OCI-LY3 (cell line): ENCODE data around the gene WDR27.

ENCODE experiments used
- H2AFZ ChIP-seq: fragments of 200-600, 300-600 bp; shearing (Covaris generic); 2 replicates; pipeline ENCODE4 v1.6.0; 2014; ENCODE audit warnings: antibody characterized with exemption, low read depth, low read length
- H3K27ac ChIP-seq: fragments of 200-600, 300-600 bp; sonication (generic); 2 replicates; pipeline ENCODE4 v1.5.1; 2014; ENCODE audit warnings: mild to moderate bottlenecking, low read length, moderate library complexity, mixed read lengths
- H3K27me3 ChIP-seq: fragments of 200-600, 300-600 bp; sonication (generic); 2 replicates; pipeline ENCODE4 v1.6.1; 2014; ENCODE audit warnings: low read depth, low read length, mixed read lengths
- H3K36me3 ChIP-seq: fragments of 200-600, 300-600 bp; sonication (generic); replicated peaks from 2 replicates; pipeline ENCODE3; 2014; ENCODE audit warnings: low read depth, low read length, mixed read lengths
- H3K4me1 ChIP-seq: fragments of 300-600, 200-600 bp; sonication (generic); 2 replicates; pipeline ENCODE4 v1.6.1; 2014; ENCODE audit warnings: low read length, mixed read lengths
- H3K4me2 ChIP-seq: fragments of 200-600, 300-600 bp; sonication (generic); 2 replicates; pipeline ENCODE4 v1.6.1; 2014; ENCODE audit warnings: low read length, mixed read lengths
- H3K4me3 ChIP-seq: fragments of 300-600, 200-600 bp; sonication (generic); 2 replicates; pipeline ENCODE4 v1.5.1; 2014; ENCODE audit warnings: antibody characterized with exemption, mild to moderate bottlenecking, low read length, moderate library complexity
- H3K79me2 ChIP-seq: fragments of 300-600, 200-600 bp; shearing (Covaris generic); 2 replicates; pipeline ENCODE4 v1.6.1; 2014; ENCODE audit warnings: mild to moderate bottlenecking, low read length, mixed read lengths
- H3K9ac ChIP-seq: fragments of 300-600, 200-600 bp; shearing (Covaris generic); 2 replicates; pipeline ENCODE4 v1.6.0; 2014; ENCODE audit warnings: mild to moderate bottlenecking, low read length, moderate library complexity
- H3K9me3 ChIP-seq: fragments of 200-600, 300-600 bp; shearing (Covaris generic); 2 replicates; pipeline ENCODE4 v1.6.1; 2014; ENCODE audit warnings: low read length, mixed read lengths; ENCODE audit not compliant: insufficient read depth
- H4K20me1 ChIP-seq: fragments of 200-600, 300-600 bp; sonication (generic); 2 replicates; pipeline ENCODE4 v1.6.1; 2016; ENCODE audit warnings: low read length, mixed read lengths; ENCODE audit not compliant: insufficient read depth
- EZH2phosphoT487 ChIP-seq: fragments of 200-600 bp; shearing (Covaris generic); IDR thresholded peaks from 2 replicates; pipeline ENCODE4 v1.6.1; 2018; ENCODE audit warnings: antibody characterized with exemption, mixed run types, low read depth
- TF ChIP-seq, protein P1 (sequence below): fragments of 200-600, 300-600 bp; sonication (generic); IDR thresholded peaks from 2 replicates; pipeline ENCODE4 v1.5.1; 2014; ENCODE audit warnings: antibody characterized with exemption, low read length, low read depth

Gene WDR27

DNA sequence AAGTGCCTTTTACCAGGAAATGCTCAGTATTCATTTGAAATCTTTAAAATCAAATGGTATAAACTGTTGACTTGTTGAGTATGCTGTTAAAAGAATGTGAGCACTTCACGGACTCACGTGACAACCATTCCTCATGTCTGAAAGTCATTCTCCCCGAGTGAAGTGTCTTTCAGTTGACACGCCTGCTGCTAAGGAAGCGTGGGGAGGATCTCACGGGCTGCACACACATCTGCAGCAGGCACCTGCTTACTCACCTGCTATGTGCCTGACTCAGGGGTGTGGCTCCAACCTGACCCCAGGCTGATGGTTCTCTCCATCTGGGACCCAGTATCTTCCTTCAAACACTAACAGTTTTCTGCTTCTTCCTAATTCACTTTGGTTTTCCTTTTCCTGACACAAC, 32.7 kb downstream of the WDR27 start:
- Histone ChIP-seq H4K20me1 (no peaks in the 10 kb centered on the region), H2AFZ (no peak overlapping the region), H3K9ac (no peak overlapping the region), H3K4me3 (no peak overlapping the region), H3K4me2 (no peak overlapping the region), H3K79me2 (no peaks in the 10 kb centered on the region), H3K9me3 (no peaks in the 10 kb centered on the region), H3K27ac (no peak overlapping the region), H3K27me3 (no peaks in the 10 kb centered on the region), H3K36me3 (no peaks in the 10 kb centered on the region), H3K4me1 (no peaks in the 10 kb centered on the region)
- no peak for TF ChIP-seq EZH2phosphoT487
- TF ChIP-seq, protein P1, sequence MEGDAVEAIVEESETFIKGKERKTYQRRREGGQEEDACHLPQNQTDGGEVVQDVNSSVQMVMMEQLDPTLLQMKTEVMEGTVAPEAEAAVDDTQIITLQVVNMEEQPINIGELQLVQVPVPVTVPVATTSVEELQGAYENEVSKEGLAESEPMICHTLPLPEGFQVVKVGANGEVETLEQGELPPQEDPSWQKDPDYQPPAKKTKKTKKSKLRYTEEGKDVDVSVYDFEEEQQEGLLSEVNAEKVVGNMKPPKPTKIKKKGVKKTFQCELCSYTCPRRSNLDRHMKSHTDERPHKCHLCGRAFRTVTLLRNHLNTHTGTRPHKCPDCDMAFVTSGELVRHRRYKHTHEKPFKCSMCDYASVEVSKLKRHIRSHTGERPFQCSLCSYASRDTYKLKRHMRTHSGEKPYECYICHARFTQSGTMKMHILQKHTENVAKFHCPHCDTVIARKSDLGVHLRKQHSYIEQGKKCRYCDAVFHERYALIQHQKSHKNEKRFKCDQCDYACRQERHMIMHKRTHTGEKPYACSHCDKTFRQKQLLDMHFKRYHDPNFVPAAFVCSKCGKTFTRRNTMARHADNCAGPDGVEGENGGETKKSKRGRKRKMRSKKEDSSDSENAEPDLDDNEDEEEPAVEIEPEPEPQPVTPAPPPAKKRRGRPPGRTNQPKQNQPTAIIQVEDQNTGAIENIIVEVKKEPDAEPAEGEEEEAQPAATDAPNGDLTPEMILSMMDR, result no peak

DNA sequence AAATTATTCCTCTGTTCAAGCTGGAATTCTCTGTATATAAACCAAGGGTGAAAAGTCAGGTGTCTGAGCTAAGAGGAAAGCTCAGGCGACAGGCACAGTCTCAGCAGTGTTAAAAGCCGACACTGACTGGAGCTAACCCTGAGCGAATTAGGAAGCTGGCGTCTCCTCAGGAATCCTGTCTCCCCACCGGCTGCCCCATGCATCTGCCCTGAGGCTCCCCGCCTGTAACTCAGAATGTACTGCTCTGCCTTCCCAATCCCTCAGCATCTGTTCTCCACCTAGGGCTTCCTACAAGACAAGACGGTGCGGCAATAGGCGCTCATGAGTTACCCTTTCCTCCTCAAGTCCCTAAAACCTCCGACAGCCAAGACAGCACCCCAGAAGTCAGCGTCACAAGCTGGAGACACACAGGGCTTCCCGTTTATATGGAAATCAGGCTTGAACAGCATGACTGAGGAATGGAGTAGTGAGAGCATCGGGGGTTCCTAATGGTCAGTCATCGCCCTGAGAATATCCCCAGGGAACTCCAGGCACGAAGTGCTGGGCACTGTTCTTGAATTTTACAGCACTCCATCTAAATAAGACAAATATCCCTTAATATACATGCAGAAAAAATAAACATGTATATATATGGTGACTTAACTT, 33.5 kb downstream of the WDR27 start:
- TF ChIP-seq, protein P1, result no peak
- TF ChIP-seq EZH2phosphoT487, result no peak

DNA sequence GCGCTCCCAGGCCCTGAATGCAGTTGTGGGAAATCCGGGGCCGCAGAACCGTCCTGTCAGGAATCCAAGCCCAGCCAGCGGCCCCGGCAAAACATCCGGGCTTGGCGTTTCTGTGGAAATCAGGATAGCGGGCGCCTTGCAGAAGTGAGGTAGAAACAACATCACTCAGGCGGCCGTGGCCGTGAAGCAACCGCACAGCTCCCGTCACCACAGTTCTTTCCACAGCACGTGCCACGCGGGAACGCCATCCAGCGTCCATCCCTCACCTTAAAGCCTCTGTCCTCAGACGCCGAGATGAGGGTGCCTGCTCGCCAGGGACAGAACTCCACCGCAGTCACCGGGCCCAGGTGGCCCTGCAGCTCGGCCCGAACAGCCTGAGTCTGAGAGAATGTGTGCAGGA, 34.1 kb downstream of the WDR27 start:
- H3K79me2 ChIP-seq, result no peaks in the 10 kb centered on the region
- H3K9me3 ChIP-seq, result no peaks in the 10 kb centered on the region
- no peaks in the 10 kb centered on the region for H4K20me1 ChIP-seq
- no peaks in the 10 kb centered on the region for H3K4me1 ChIP-seq
- no peak overlapping the region for H3K4me3 ChIP-seq
- H3K4me2 ChIP-seq, result no peak overlapping the region
- H3K9ac ChIP-seq, result no peak overlapping the region
- no peak overlapping the region for H2AFZ ChIP-seq
- no peak overlapping the region for H3K27ac ChIP-seq
- H3K27me3 ChIP-seq, result no peaks in the 10 kb centered on the region
- H3K36me3 ChIP-seq, result no peaks in the 10 kb centered on the region
- TF ChIP-seq EZH2phosphoT487, result no peak
- TF ChIP-seq, protein P1, result no peak

More for the DNA sequence above, 33.5 kb downstream of the WDR27 start:
- no peak overlapping the region for H3K4me3 ChIP-seq
- no peaks in the 10 kb centered on the region for H3K9me3 ChIP-seq
- H4K20me1 ChIP-seq, result no peaks in the 10 kb centered on the region
- no peak overlapping the region for H2AFZ ChIP-seq
- H3K27me3 ChIP-seq, result no peaks in the 10 kb centered on the region
- no peaks in the 10 kb centered on the region for H3K36me3 ChIP-seq
- no peaks in the 10 kb centered on the region for H3K4me1 ChIP-seq
- H3K9ac ChIP-seq, result no peak overlapping the region
- H3K79me2 ChIP-seq, result no peaks in the 10 kb centered on the region
- H3K27ac ChIP-seq, result no peak overlapping the region
- no peak overlapping the region for H3K4me2 ChIP-seq

DNA sequence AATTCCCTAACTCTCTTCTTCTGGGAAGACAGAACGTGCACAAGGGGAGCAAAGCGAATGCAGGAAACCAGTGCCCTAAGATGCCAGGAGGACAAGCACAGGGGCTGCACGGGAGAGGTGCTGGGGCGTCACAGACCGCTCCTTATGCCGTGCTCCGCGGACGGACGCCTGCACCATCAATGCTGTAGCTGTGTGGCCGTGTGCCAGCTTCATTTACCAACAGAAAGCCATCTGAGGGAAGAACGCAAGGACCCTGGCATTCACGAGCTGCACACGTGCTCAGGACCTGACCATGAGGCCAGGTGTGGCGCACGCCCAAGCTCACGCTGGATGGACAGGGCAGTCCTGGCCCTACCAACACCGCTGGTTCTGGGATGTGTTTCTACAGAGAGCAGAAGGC, 35.4 kb downstream of the WDR27 start:
- H3K4me3 ChIP-seq, result no peak overlapping the region
- H3K27ac ChIP-seq, result no peak overlapping the region
- no peak for TF ChIP-seq EZH2phosphoT487
- TF ChIP-seq, protein P1, result no peak
- no peaks in the 10 kb centered on the region for H3K27me3 ChIP-seq
- no peak overlapping the region for H2AFZ ChIP-seq
- H3K9ac ChIP-seq, result no peak overlapping the region
- H4K20me1 ChIP-seq, result no peaks in the 10 kb centered on the region
- H3K79me2 ChIP-seq, result no peaks in the 10 kb centered on the region
- no peak overlapping the region for H3K4me2 ChIP-seq
- no peaks in the 10 kb centered on the region for H3K9me3 ChIP-seq
- H3K36me3 ChIP-seq, result no peaks in the 10 kb centered on the region
- no peaks in the 10 kb centered on the region for H3K4me1 ChIP-seq
